GM21367 (cell line): ENCODE results near the gene KAT2B.
"Not testable (repeated sequence)": the region's sequence is repeated elsewhere in the genome, so short reads cannot be mapped to it uniquely, and the experiment has no call there.

Experiments used
- ATAC-seq: cut with Tn5 transposase; IDR thresholded peaks from one replicate; pipeline ENCODE4 v1.9.1; 2021; ENCODE audit not compliant: unreplicated experiment

KAT2B gene

DNA sequence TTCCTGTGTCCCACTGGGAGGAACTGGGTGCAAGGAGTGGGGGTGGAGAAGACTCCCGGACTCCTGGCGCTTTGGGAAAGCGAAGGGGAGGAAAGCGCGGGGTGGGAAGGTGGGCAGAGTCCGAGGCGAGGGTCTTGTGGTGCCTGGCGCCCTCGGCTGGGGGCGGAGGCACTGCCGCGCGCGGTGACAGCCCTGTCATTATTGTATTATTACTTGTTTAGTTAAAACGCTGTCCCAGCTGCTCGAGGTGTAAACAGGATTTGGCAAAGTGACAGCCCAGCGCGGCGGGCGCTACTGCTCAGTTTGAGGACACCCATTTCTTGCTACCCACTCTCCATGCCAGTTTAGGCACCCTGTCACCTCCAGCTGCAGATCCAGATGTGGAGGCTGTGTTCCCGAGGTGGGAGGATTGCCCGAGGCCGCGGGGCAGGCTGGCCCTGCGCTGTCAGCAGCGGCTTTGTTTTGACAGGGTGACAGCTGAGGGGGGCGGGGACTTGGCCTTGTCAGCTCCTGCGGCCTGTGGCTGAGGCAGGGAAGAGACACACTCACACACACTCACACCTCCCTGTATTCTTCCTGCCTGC lies 1.0 kb downstream of the KAT2B start:
- ATAC-seq: peak; percentile 43

DNA sequence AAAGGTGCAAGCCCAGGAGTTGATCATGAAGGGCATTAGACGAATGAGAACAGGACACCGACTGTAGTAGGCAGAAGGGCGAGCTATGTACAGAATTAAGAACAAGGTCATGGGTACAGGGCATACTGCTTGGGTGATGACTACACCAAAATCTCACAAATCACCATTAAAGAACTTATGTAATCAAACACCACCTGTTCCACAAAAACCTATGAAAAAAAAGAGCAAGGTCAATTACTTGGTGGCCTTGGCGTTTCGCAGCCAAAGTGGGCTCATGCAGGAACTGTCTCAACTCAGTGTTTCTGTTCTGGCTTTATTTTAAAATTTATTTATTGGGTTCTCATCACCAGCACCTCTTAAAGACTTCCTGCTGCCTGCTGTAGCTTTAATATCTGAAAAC lies 2.1 kb downstream of the KAT2B start:
- ATAC-seq: no peak

DNA sequence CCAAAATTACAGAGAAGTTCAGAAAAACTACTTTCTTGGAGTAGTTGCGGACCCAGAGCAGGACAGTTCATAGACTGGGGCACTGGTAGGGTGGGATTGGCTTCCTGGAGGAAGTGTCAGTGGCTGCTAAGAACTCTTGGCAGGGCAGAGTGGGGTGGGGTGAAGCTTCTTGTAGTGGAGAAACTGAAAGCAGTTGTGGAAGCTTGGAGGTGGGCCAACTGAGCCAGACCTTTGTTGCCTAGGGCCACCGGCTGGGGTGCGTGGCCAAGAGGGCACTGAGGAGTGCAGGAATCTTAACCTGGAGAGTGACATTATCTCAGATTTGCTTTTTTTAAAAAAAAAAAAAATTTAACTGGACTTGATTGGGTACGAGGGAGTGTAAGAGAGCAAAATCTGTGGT lies 3.1 kb downstream of the KAT2B start:
- peak; percentile 30 for ATAC-seq

DNA sequence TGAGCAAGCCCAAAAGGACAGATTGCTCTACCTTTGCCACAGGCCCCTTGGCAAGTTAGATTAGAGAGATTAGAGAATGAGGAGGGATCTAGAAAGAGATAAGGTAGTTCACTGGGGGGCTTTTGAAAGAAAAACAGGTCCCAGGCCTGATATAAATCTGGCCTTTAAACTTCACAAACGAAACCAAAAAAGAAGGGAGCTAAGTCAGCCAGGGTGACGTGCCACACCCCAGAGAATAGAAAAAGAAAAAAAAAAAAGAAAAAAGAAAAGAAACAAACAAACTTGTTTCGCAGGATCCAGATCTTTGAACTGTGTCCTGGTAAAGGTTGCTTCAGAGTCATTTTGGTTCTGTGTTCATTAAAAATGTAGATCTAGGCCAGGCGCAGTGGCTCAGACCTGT lies 3.6 kb downstream of the KAT2B start:
- ATAC-seq: no peak

DNA sequence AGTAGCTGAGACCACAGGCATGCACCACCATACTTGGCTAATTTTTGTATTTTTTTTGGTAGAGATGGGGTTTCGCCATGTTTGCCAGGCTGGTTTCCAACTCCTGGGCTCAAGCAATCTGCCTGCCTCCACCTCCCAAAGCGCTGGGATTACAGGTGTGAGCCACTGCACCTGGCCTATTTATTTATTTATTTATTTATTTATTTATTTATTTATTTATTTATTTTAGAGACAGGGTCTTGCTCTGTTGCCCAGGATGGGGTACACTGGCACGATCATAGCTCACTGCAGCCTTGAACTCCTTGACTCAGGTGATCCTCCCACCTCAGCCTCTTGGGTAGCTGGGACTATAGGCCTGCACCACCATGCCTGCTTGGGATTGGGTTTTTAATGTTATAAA lies 4.9 kb downstream of the KAT2B start:
- not testable (repeated sequence) for ATAC-seq

DNA sequence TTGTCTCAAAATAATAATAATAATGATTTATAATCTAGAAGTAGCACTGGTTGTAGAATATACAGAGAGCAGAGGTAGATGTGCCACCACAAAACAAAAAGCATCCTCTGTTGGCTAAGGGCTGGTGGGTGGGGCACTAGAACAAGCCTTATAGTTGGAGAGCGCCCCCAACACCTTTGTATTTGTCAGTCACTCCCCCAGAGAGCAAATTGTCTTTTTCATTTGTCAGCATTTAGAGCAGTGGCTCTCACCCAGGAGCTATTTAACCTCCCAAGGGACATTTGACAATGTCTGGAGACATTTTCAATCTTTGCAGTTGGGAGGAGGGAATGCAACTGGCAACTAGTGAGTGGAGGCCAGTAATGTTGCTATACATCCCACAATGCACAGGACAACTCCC lies 6.3 kb downstream of the KAT2B start:
- no peak for ATAC-seq

DNA sequence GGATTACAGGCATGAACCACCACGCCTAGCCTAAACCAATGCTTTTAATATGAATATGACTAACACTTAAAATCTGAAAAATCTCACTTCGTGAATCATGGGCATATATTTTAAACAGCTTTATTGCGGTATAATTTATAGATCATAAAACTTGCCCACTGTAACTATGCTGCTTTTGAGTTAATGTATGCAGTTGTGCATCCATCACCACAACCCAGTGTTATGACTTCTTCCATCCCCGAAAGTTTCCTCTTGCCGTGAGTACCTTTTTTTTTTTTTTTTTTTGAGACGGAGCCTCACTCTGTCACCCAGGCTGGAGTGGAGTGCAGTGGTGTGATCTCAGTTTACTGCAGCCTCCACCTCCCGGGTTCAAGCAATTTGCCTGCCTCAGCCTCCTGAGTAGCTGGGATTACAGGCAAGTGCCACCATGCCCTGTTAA lies 7.1 kb downstream of the KAT2B start:
- ATAC-seq: no peak

DNA sequence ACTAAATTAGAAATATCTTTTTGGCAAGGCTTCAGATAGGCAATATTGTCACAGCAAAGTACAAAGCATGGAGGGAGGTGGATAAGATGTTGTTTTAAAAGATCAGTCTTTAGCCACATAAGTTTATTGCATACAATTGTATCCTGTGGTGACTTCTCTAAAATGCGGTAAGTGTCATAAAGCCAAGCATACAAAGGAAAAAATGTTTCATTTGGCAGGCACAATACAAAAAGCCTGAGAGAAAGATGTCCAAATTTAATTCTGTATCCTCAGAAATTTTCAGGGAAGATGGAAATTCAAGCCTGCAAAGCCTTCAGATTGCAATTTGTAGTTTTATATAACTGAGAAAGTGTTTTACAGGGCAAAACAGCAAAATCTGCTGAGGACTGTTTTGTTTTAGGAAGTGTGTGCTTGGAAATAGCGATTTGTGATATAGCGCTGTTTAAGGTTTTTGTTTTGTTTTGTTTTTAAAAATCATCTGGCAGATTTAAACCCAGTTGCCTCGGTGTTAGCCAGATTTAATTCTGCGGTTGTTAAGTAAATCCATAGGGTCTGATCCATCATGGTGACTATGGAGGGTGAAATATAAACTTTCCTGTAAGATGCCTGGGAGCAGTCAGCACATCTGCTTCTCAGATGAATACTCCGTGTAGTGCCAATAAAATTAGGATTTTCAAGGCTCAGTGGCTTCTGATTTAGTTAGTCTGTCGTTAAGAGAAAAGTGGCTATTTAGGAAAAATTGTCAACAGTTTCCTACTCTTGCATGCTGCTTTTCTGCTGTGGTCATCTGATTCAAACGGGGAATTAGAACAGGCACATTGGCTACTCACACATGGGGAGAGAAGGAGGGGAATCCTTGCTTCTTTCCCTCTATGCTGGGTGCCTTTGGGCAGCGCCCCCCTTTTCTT lies 8.0 kb downstream of the KAT2B start:
- peak; percentile 2 for ATAC-seq

DNA sequence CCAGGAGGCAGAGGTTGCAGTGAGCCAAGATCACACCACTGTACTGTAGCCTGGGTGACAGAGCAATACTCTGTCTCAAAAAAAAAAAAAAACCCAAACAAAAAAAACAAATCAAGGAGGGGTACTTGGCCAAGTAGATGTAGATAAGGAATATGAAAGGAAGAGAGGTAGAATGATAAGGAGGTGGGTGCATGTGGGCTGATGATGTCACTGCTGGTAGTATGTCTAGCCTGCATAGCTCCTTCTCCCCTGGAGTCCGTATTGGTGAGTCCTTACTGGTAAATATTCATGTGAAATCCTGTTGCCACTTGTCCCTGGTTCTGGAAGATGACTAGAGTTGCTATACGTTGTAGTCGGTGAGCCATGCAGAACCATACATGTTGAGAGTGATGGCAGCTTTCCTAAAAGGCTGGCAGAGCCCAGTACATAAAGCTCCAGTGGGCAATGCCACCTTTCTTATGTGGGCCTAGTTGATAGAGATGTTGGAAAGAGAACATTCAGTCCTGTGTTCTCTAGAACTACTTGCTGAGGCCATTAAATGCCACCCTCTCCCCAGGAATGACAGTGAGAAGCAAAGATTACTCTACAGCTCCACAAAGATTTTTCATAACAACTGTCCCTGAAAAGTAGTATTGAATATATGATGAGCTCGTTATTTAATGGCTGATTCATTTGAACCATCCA lies 11.0 kb downstream of the KAT2B start:
- ATAC-seq: no peak

DNA sequence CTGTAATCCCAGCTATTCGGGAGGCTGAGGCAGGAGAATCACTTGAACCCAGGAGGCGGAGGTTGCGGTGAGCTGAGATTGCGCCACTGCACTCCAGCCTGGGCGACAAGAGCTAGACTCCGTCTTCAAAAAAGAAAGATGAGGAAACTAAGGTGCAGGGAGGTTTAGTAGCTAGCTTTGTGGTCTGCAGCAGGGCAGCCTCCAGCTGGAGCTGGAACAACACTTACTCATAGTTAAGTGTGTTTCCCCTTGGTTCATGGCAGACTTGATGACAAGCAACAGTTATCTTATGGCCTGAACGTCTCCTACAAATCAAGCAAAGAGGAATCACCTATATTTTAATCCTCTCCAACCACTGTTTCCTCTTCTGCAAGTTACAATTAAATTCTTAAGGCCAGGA lies 12.6 kb downstream of the KAT2B start:
- no peak for ATAC-seq

DNA sequence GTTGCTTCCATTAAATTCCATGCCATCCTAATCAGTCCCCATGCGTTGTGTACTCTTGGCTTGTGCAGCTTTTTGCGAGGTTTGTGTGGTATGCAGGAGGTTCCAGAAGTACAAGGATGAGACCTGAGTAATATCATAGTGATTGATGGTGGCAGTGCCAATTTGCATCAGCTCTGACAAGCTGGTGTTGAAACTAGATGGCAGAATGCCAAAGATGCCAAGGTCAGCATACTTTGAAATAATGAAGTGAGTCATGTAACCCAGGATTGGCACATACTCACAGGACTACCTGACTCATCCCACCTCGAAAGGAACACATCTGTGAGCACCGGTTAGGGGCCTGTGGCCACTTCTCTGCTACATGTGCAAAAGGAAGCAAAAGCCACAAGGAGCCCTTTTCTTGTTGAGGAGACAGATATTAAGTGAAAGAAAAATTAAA lies 14.3 kb downstream of the KAT2B start:
- ATAC-seq: peak; percentile 70

DNA sequence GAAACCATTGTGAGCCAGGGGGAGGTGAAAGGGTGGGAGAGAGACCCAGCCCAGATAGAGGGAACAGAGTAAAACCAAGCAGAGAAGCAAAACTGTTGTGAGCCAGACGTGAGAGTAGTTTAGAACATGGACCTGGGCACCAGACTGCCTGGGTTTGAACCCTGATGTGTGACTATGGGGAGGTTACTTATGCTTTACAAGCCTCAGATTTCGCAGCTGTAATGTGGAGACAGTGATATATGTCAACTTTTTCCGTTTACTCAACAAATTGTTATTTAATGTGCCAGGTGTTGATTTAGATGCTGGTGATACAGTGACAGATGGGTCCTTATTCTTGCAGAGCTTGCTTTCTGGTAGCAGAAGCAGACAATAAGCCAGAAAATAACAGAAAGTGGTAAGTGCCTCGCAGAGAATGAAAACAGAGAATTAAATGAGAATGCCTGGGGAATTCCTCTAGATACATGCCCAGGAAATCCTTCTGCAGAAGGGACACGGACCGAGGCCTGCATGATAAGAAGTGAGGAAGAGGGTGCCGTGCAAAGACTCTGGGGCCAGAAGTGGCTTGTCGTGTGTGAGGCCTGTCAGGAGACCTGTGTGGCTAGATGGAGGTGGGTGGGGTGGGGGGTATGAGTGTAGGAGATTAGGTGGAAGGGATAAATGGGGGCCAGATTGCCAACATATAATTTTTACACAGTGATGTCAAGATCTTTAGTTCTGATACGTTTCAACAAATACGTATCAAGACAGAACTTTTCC lies 15.0 kb downstream of the KAT2B start:
- ATAC-seq: peak; percentile 10

DNA sequence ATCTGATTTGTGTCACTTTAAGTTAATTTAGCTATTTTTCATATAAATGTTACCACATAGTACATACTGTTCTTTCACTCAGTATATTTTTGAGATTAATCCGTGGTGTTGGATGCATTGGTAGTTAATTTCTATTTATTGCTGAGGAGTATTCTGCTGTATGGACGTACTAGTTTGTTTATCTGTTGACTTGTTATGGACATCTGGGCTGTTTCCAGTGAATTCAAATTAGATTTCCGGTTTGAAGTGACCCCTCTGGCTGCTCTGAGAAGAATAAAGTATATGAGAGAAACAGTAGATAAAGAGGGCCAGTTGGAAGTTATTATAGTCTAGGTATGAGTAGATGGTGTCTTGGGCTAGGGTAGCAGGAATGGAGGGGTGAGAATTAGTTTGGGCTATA lies 15.6 kb downstream of the KAT2B start:
- ATAC-seq: no peak

DNA sequence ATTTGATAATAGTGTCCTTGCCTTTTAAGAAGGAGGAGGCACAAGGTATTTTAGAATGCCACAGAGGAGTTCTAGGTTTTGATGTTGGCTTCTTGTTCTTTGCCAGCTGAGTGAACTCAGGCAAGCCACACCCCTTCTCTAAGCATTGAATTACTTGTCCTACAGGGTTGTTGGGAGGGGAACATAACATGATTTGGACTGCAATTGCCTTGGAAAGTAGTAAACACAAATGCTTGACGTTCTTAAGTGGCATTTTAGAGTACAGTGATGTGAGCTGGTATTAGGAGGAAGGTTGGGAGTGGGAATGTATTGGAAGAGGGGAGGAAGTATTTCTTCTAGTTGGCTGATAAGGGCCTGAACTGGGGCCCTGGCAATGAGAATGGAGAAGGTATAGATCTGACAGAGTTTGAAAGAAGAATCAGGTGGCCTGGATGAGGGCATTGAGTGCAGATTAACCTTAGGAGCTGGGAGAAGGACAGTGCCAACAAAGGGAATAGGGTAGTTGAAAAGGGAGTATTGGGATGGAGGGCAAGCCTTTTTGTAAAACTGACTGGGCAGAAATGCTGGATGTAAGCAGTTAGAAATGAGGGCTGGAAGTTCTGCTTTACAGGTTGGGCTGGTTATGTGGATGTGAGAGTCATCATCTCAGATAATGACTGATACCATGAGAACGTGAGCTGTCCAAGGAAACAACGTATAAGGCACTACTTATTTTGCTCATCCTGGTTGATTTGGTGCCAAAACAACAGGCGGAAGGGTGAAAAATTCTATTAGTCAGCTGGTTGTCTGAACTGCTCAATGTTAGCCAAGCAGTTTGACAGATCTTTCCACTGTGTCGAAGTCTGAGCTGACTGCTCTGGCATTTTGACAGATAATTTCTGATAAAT lies 16.7 kb downstream of the KAT2B start:
- ATAC-seq: no peak

DNA sequence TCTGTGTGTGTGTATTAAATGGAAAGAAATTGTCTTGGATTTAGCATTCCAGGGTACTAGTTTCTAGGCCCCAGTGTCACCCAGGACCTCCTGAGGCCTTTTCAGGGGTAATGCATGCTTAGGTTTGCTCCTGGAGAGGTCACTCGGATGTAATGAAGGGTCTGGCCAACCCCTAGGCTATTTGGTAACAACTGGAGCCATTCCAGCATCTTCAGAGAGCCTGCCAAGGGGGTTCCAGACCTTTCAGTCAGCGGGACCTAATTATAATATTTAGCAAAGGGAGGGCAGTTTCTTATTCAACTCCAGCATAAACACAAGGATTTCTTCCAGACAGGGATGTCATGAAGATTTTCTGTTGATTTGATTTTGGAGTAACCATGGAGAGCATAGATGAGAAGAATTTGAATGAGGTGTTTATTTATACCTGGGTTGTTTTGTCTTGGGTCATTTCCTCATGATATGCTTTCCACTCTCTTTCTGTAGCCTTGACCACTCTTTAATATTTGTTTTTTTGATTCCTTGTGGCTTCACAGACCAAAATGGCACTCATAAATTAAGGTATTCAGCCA lies 17.4 kb downstream of the KAT2B start:
- no peak for ATAC-seq

DNA sequence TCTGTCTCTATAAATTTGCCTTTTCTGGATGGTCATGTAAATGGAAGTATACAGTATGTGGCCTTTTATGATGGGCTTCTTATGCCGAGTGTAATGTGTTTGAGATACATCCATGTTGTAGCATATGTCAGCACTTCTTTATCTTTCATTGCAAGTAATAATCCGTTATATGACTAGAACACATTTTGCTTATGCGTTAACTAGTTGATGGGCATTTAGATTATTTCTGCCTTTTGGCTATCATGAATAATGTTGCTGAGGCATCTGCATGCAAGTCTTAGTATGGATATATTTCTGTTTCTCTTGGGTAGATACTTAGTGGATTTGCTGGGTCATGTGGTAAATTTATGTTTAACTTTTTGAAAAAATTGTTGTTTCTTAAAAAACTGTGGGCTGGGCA lies 19.7 kb downstream of the KAT2B start:
- no peak for ATAC-seq

DNA sequence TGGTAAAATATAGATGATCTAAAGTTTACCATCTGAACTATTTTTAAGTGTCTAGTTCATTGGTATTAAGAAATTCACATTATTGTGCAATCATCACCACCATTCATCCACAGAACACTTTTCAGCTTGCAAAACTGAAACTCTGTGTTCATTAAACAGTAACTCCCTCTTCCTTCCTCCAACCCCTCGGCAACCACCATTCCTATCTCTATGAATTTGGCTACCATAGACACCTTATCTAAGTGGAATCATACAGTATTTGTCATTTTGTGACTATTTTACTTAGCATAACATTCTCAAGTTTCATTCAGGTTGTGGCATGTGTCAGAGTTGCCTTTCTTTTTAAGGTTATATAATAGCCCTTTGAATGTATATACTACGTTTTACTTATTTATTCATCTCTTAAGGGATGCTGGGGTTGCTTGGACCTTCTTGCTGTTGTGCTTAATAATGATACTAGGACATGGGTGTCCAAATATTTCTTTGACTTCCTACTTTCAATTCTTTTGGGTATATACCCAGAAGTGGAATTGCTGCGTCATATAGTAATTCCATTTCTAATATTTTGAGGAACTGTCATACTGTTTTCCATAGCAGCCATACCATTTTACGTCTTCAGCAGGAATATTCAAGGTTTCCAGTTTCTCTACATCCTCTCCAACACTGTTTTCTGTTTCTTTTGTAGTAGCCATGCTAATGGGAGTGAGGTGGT lies 20.9 kb downstream of the KAT2B start:
- ATAC-seq: peak; percentile 64

DNA sequence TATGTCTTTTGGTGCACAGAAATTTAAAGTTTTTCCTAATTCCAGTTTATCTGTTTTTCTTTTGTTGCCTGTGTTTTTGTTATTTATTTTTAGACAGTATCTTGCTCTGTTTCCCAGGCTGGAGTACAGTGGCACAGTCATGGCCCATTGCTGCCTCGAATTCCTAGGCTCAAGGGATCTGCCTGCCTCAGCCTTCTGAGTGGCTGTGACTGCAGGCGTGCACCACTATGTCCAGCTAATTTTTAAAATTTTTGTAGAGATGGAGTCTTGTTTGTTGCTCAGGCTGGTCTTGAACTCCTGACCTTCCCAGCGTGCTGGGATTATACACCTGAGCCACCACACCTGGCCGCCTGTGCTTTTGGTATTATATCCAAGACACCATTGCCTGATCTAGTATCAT lies 22.8 kb downstream of the KAT2B start:
- ATAC-seq: no peak

DNA sequence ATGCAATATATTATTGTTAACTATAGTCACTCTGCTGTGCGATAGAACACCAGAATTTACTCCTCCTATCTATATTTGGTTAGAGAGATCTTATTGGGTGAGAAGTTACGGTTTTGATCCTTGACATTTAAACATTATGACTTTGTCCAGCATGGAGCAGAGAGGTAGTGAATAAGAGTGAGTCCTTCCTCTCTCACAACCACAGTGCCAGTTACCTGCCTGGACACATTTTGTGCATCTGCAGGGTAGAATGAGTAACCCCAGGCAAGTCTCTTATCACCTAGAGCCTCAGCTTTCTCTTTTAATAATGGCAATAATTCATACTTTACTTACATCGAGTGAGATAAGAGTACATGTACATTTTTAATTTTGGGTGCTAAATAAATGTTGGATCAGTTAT lies 24.1 kb downstream of the KAT2B start:
- no peak for ATAC-seq
